HG03354 (cell line): ENCODE results near the gene APCDD1.
"Not testable (repeated sequence)": the region's sequence is repeated elsewhere in the genome, so short reads cannot be mapped to it uniquely, and the experiment has no call there.

Source experiments
- ATAC-seq: cut with Tn5 transposase; IDR thresholded peaks from one replicate; pipeline ENCODE4 v1.9.1; 2021; ENCODE audit warnings: mild to moderate bottlenecking; ENCODE audit not compliant: unreplicated experiment, poor library complexity, severe bottlenecking

APCDD1 gene

DNA sequence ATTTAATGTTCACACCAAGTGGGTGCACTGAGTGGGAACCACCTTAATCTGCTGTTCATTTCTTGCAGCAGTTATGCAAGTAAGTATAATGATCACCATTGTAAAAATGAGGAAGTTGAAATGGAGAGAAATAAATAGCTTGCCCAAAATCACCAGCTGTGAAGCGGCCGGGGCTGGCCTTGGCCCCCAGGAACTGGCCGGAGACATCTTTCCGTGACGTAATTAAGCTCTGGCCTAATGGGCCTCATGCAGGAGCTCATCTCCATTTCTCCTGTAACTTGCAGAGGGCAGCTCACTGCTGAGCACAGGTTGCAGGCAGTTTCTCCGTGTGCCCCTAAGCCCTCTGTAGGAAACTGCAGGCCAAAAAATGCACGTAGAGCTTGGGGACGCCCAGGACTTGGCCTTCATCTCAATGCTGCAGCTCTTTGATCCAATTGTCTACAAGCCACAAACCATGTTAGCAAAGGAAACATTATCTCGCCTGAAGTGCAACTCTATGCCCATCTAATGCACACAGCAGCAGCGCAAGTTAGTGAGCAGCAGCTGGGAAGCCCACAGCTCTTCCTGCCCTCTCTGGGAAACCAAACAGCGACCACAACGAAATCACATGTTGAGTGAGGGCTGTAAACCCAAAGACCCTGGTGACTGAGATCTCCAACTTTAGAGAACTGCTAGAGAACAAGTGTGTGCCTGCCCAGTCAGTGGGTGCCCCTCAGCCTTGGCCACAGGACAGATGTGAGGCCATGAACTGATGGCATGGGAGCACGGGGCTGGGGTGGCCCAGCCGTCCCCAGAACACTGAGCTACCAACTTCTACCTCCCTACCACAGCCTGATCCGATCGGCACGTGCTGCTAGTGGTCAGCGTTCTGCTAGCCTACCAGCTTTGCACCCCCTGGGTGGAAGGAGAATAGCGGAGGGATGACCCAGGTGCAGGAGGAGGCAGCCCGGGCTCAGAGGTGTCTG is 28.8 kb downstream of the APCDD1 start:
- peak; percentile 78 for ATAC-seq

DNA sequence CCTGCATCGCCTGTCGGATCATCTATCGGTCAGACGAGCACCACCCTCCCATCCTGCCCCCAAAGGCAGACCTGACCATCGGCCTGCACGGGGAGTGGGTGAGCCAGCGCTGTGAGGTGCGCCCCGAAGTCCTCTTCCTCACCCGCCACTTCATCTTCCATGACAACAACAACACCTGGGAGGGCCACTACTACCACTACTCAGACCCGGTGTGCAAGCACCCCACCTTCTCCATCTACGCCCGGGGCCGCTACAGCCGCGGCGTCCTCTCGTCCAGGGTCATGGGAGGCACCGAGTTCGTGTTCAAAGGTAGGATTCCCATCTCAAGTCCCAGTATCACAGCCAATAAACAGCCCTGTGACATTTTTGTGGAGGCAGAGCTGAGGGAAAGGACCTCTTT is 31.0 kb downstream of the APCDD1 start:
- ATAC-seq, result no peak

GRCh38 chr18:10486362-10486761 is 31.9 kb downstream of the APCDD1 start:
- ATAC-seq, result no peak

DNA sequence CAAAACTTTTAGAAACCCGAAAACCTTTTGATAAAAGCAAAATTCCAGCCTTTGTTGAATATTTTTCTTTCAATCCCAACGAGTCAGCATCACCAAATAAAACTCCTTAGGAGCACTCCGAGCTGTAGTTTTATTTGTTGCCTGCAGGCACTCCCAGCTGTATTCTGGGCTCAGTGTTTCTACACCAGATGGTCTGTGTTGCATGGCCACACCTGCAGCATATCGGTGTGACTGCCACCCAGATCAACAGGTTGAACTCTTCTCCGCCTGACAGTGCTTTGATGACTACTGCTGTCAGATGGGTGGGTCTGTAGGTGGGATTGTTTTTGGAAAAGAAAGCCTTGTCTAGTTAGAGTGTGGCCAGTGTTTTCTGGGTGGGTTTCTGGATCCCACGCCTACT is 32.7 kb downstream of the APCDD1 start:
- ATAC-seq, result no peak

DNA sequence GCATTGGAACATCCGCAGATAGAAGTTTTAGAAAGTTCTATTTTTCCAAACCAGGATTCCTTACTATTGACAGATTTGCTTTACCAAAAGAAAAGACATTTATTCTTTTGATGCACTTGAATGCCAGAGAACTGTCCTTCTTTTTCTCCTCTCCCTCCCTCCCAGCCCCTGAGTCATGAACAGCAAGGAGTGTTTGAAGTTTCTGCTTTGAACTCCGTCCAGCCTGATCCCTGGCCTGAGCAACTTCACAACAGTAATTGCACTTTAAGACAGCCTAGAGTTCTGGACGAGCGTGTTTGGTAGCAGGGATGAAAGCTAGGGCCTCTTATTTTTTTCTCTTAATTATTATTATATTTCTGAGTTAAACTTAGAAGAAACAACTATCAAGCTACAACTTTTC is 33.6 kb downstream of the APCDD1 start:
- ATAC-seq, result no peak

DNA sequence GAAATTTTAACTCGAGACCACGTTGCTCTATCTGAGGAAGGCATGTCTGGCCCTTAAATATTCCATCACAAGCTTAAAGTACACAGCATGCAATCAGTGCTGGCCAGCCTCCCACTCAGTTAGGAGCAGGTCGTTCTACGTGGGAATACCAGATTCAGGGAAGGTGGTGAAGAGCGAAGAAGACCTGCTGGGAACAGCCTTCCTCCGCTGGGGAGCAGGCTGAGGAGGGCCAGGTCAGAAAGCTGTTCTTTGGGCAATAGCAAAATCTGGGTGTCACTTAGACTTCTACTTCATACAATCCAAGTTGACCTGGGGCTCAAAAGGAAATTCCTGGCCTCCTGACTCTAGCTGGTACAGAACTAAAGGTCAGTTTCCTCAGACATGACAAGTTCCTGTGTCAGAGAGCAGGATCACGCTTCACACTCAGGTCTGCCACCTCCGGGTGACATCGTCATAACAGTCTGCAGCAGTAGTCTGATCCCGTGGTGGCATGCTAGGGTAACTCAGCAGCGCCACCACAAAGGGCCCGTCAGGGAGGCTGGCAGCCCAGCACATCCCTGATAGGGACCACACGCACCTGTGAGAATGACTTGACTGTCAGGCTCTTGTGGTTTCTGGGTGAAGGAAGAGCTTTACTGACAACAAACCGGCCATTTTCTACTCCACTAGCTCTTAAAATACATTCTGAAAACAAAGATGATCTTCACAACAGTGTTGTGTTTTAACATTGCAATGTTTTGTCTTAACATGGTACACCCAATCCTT is 36.1 kb downstream of the APCDD1 start:
- peak; percentile 97 for ATAC-seq

- ATAC-seq, result no peak
Observed at GRCh38 chr18:10495936-10496335, 41.5 kb downstream of the APCDD1 start.

DNA sequence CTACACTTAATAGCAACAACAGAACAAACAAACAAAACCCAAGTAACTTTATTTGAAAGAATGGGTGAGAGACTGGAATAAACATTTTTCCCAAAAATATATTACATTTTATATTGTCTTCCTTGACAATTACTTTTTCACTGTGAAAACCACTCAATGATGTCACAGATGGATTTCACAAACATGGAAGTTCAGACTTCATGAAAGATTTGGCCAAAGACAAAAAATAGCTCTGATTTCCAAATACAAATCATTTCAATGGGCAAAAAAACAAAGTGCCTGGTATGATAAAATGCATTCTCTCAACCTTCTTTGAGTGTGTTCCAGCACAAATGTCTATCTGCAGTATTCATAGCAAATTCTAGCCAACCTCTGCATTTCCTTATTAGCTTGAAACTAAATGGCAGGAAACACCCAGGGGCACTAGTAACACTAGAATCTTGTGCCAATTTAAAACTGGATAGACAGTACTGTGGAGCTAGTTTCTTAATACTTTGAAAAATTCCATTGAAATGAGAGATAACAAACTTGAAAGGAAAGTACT is 42.8 kb downstream of the APCDD1 start:
- no peak for ATAC-seq

DNA sequence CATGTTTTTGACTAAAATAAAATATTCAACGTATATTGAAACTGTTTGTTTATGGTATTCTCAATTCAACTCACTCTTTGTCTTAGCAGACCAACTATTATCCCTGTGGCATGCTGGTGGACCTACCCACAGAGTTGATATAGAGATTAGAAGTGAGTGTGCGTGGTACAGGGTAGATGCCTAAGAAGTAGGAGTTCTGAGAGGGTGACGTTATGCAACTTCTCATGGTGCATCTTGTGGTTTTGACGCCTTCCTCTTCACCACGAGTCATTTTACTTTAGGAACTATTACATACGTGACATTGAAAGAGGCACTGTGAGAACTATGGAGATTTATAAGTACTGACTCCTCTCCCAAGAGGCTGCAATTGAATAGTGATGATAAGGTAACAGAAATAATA is 44.8 kb downstream of the APCDD1 start:
- no peak for ATAC-seq

DNA sequence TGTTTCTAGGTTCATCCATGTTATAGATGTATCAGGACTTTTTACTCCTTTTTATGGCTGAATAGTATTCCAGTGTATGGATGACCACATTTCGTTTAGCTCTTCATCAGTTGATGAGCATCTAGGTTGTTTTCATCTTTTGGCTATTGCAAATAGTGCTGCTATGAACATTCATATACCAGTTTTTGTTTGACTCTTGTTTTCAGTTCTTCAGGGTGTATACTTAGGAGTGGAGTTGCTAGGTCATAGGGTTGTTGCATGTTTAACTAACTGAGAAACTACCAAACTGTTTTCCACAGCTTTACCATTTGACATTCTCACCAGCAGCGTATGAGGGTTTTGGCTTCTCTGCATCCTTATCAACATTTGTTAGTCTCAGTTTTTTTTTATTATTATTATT is 45.6 kb downstream of the APCDD1 start:
- ATAC-seq, result no peak

DNA sequence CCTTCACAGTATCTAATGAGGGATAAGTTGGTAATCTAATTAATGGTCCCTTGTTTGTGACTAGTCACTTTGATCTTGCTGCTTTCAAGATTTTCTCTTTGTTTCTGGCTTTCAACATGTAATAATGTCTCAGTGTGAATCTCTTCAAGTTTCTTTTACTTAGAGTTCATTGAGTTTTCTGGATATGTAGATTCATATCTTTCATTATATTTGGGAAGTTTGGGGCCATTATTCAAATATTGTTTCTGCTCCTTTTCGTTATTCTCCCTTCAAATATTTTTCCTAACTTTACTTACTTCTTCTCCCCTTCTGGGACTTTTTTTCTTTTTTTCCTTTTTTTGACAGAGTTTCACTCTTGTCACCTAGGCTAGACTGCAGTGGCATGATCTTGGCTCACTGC is 50.3 kb downstream of the APCDD1 start:
- no peak for ATAC-seq

DNA sequence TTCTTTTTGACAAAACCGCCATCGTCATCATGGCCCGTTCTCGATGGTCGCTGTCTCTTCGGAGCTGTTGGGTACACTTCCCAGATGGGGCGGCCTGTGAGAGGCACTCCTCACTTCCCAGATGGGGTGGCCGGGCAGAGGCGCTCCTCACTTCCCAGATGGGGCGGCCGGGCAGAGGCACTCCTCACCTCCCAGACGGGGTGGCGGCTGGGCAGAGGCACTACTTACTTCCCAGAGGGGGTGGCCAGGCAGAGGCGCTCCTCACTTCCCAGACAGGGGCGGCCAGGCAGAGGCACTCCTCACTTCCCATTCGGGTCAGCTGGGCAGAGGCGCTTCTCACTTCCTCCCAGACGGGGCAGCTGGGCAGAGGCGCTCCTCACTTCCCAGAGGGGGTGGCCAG is 51.5 kb downstream of the APCDD1 start:
- ATAC-seq, result not testable (repeated sequence)

- no peak for ATAC-seq
Observed at GRCh38 chr18:10508591-10508990, 54.2 kb downstream of the APCDD1 start.

GRCh38 chr18:10511236-10511635 is 56.8 kb downstream of the APCDD1 start:
- ATAC-seq, result no peak

GRCh38 chr18:10514082-10514481 is 59.6 kb downstream of the APCDD1 start:
- no peak for ATAC-seq

DNA sequence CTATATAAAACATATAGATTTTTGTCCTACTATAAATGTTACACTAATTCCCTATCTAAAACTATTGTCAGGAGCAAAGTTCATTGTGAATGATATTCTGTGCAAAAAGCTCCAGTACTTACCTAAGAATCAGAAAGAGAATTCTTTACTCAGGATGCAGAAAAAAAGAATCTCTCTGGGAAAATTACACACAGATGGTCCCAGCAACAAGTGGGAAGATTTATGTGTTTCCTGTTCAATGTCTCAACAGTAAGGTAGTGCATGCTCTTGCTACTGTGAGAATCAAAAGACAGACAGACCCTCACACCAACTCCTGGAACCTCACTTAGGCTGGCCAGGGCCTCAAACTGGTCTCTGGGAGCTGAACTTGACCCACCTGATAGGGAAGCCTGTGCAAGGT is 60.2 kb downstream of the APCDD1 start:
- no peak for ATAC-seq

- ATAC-seq, result no peak
Observed at GRCh38 chr18:10515456-10515855, 61.0 kb downstream of the APCDD1 start.

- no peak for ATAC-seq
Observed at GRCh38 chr18:10516078-10516477, 61.6 kb downstream of the APCDD1 start.

DNA sequence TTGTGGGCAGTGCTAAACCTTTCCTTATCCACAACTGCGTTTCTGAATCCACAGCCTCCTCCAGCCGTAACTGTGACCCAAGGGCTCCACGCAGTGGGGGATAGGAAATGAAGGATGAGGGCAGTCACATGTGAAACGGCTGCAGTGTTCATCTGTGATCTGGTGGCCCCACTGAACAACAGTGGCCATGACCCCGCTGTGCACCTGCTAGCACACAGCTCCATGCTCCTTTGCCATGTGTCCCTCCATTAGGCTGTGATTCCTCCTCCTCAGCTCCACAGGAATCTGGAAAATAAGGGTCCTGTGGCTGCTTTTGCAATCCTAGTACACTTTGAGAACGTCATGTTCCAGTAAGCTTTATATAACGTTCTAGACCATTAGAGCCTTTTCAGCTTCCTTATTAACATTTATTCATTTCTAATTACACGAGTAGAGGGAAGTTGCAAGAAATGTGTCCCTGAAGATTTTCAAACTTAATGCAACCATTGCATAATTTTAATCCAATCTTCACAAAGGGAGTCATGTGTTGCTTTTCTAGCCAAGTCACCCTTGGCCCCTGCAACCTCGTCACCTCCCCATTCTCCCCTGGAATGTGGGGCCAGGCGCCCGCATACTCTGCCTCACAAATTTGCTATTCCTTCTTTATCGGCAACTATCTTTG is 64.3 kb downstream of the APCDD1 start:
- ATAC-seq, result no peak

GRCh38 chr18:10519366-10519765 is 64.9 kb downstream of the APCDD1 start:
- ATAC-seq, result no peak
